22Rv1 (cell line): ENCODE results near the gene TRAIP.

Source experiments
- H3K27ac ChIP-seq: fragments of 450-650 bp; 2 replicates; pipeline ENCODE4 v1.5.1; 2017
- CTCF ChIP-seq: fragments of 450-650 bp; IDR thresholded peaks from 2 replicates; pipeline ENCODE4 v1.5.1; 2017; ENCODE audit warnings: mild to moderate bottlenecking
- ZFX ChIP-seq: fragments of 450-650 bp; IDR thresholded peaks from 2 replicates; pipeline ENCODE4 v1.6.1; 2017; ENCODE audit warnings: antibody characterized with exemption, borderline replicate concordance

The TRAIP gene

DNA sequence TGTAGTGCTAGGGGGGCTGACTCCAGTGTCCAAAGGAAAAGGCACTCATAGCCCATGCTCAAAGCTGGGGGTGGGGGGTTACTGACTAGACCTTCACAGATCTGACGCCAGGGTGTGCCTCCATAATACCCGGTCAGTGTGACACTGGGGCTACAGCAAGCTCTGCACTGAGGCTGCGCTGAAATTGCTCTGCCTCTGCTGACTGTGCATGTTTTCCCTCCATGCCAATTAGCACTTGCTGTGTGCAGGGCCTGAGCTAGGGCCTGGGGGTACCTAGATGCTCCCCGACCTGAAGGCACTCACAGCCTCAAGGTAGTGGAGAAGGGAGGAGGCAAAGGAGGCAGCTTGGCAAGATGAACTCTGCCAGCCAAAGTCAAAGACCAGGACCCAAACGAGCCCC lies 8.1 kb upstream of the TRAIP start:
- no peak overlapping the region for H3K27ac ChIP-seq

GRCh38 chr3:49859576-49860305 lies 3.4 kb upstream of the TRAIP start:
- H3K27ac ChIP-seq: no peak overlapping the region
- TF ChIP-seq CTCF: no peak
- no peak for TF ChIP-seq ZFX

More for the DNA sequence above, 8.1 kb upstream of the TRAIP start:
- TF ChIP-seq CTCF (no peak), ZFX (no peak)

- H3K27ac ChIP-seq: peak overlapping the region; percentile 54
- TF ChIP-seq ZFX (no peak), CTCF (no peak)
Measured at GRCh38 chr3:49855662-49856061, 702 bp downstream of the TRAIP start.

- TF ChIP-seq CTCF (no peak), ZFX (no peak)
- no peak overlapping the region for H3K27ac ChIP-seq
Measured at GRCh38 chr3:49845694-49846093, 10.7 kb downstream of the TRAIP start.

DNA sequence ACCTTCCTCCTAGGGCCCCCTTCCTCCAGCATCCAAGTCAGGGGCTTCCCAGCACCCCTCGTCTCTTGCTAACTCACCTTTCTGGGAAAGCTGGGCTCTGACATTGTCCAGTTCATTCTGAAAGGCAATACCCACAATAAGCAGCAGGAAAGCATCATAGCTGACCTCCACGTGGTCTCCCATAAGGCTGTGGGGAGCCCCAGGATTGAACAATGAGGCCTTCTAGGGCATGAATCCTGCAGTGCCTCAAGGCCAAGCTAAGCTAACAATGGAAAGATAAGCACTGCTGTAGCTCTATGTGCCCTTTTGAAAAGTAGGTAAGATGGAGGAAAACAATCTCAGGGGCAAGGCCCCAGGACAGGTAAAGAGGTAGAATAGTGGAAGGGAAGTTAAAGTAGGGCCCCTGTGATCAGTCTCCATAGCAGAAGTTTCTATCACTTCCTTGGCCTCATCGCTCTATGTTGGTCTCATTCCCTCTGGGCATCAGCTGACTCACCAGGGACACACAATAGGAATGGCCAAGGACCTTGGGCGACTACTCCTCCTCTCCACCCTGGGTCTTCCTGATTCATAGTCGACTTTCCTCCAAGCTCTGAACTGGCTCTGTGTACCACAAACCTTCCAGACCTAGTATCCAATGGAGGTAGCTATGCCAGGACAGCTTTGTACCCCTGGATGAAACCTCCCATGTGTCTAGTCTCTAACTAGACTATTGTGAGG lies 11.7 kb downstream of the TRAIP start:
- TF ChIP-seq ZFX (no peak), CTCF (no peak)
- H3K27ac ChIP-seq: no peak overlapping the region

- no peak overlapping the region for H3K27ac ChIP-seq
- TF ChIP-seq CTCF: no peak
- no peak for TF ChIP-seq ZFX
Measured at GRCh38 chr3:49842843-49843517, 13.4 kb downstream of the TRAIP start.
